GM12878 (cell line): ENCODE measurements around the gene CENPS. TPM values are rescaled to one million over a fixed set of nuclear protein-coding genes. Genes with fewer than 3 reads are reported as not detected.

Experiments
- IRF4 ChIP-seq: IDR thresholded peaks from 2 replicates; pipeline ENCODE4 v1.6.1; 2011; ENCODE audit warnings: low read depth, low read length
- NKRF ChIP-seq: fragments of 450-650 bp; conservative IDR thresholded peaks from 2 replicates; pipeline ENCODE4 v1.6.1; 2017; ENCODE audit warnings: mild to moderate bottlenecking, moderate library complexity
- RBBP5 ChIP-seq: fragments of 200-600 bp; sonication (generic); conservative IDR thresholded peaks from 2 replicates; pipeline ENCODE4 v1.6.1; 2016
- SIN3A ChIP-seq: IDR thresholded peaks from 2 replicates; pipeline ENCODE4 v1.6.1; 2012; ENCODE audit warnings: low read depth, low read length, improper control_type of control experiment
- SMARCA5 ChIP-seq: fragments of 450-650 bp; IDR thresholded peaks from 2 replicates; pipeline ENCODE4 v1.6.1; 2017; ENCODE audit warnings: mild to moderate bottlenecking
- STAT1 ChIP-seq: fragments of 450-650 bp; conservative IDR thresholded peaks from 2 replicates; pipeline ENCODE4 v1.6.1; 2014; ENCODE audit warnings: antibody characterized with exemption, mild to moderate bottlenecking
- TCF12 ChIP-seq: IDR thresholded peaks from 2 replicates; pipeline ENCODE4 v1.6.1; 2011; ENCODE audit warnings: low read depth, mild to moderate bottlenecking, low read length
- ZNF217 ChIP-seq: fragments of 450-650 bp; IDR thresholded peaks from 2 replicates; pipeline ENCODE4 v1.6.1; 2017; ENCODE audit warnings: antibody characterized with exemption, mild to moderate bottlenecking
- ZNF592 ChIP-seq: fragments of 450-650 bp; IDR thresholded peaks from 2 replicates; pipeline ENCODE4 v1.6.1; 2017; ENCODE audit warnings: mild to moderate bottlenecking, moderate library complexity
- ZNF622 ChIP-seq: fragments of 450-650 bp; IDR thresholded peaks from 2 replicates; pipeline ENCODE4 v1.6.1; 2017; ENCODE audit warnings: mild to moderate bottlenecking, inconsistent platforms
- ZNF687 ChIP-seq: fragments of 450-650 bp; IDR thresholded peaks from 2 replicates; pipeline ENCODE4 v1.6.1; 2017; ENCODE audit warnings: mild to moderate bottlenecking, moderate library complexity
- polyA plus RNA-seq, 11 experiments: library from polyadenylated mRNA; depleted of rRNA in 4 of 11; unstranded in 6 of 11; stranded (reverse) in 5 of 11; fragments of >200 nt; fragmentation: Nextera tagmentation in 4 of 11; fragmentation: Illumina TruSeq in 1 of 11; extraction: Ambion mirVana in 4 of 11; extraction: Trizol in 1 of 11; gene quantifications; 1 replicate in 1 of 11; 2 replicates in 10 of 11; pipeline versions ENCODE4 v1.2.1 to v1.2.3, GENCODE V29; 2011 to 2016; ENCODE audit warnings: inconsistent platforms in 2 of 11, missing spikeins in 2 of 11, low read depth in 1 of 11
- total RNA-seq, 4 experiments: library from RNA; depleted of rRNA in 3 of 4; stranded (reverse); fragments of >200 nt in 3 of 4; fragmentation: Illumina TruSeq in 1 of 4; extraction: Trizol in 1 of 4; gene quantifications; 2 replicates each; pipeline versions ENCODE4 v1.2.1 to v1.2.3, GENCODE V29; 2013 to 2021

The CENPS gene
- total and polyA plus RNA-seq, 10 of the 15 experiments (the other 5 are each of a cell fraction or from before 2014, with no cell fraction given), result 9.4 to 51.7 (median 16.7) TPM

GRCh38 chr1:10431070-10431730 is 967 bp downstream of the CENPS start (continued):
- no peak for TF ChIP-seq ZNF687
- no peak for TF ChIP-seq IRF4
- no peak for TF ChIP-seq SIN3A
- TF ChIP-seq TCF12, result no peak
- TF ChIP-seq ZNF622, result no peak
- no peak for TF ChIP-seq ZNF217
- TF ChIP-seq SMARCA5, result 0 out of 2 replicates have a peak, but pooled peaks have one; percentile 4
- TF ChIP-seq STAT1, result no peak
- 0 out of 2 replicates have a peak, but pooled peaks have one; percentile 11 for TF ChIP-seq NKRF
- no peak for TF ChIP-seq RBBP5
- TF ChIP-seq ZNF592, result no peak
